H54 (cell line): ENCODE measurements around the gene GAB1.

Experiments
- DNase-seq: peaks from one replicate; pipeline ENCODE4 v3.0.0; 2011; ENCODE audit warnings: low spot score, mixed read lengths; ENCODE audit not compliant: insufficient read length
- FAIRE-seq: peaks from 3 replicates; lab custom pipeline; 2011; peaks lifted over from hg19 to GRCh38; lab: Jason Lieb, UNC
- POLR2A ChIP-seq: IDR thresholded peaks from 2 replicates; pipeline ENCODE4 v1.6.1; 2011; ENCODE audit warnings: low read depth, mild to moderate bottlenecking, low read length

The GAB1 gene

GRCh38 chr4:143313521-143313920 is 23.2 kb upstream of the GAB1 start:
- no peak for FAIRE-seq
- no peak for TF ChIP-seq POLR2A

GRCh38 chr4:143313996-143314395 is 22.7 kb upstream of the GAB1 start:
- DNase-seq = no peak
- no peak for TF ChIP-seq POLR2A
- FAIRE-seq = no peak

More at GRCh38 chr4:143313521-143313920, 23.2 kb upstream of the GAB1 start:
- no peak for DNase-seq

DNA sequence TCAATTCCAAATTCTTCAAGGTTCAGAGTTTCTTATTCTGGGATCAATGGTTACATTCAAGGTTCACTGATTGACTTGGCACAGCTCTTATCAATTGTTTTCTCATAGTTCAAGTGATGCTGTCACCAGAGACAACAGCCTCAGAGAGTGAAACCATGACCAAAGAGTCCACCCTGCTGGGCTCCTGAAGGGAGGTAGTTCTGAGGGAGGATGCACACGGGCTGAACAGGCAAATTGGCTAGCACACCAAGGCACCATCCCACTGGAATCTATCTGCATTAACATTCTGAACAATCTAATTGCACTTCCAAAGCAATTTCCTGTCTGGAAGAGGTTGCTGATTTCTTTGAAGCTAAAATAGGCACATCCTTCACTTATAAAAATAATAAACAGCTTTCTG is 16.6 kb upstream of the GAB1 start:
- no peak for TF ChIP-seq POLR2A
- FAIRE-seq (no peak), DNase-seq (no peak)

- TF ChIP-seq POLR2A = no peak
- DNase-seq = no peak
- FAIRE-seq = no peak
Observed at GRCh38 chr4:143326735-143327134, 9.9 kb upstream of the GAB1 start.

- TF ChIP-seq POLR2A = no peak
Observed at GRCh38 chr4:143329985-143330384, 6.7 kb upstream of the GAB1 start.

DNA sequence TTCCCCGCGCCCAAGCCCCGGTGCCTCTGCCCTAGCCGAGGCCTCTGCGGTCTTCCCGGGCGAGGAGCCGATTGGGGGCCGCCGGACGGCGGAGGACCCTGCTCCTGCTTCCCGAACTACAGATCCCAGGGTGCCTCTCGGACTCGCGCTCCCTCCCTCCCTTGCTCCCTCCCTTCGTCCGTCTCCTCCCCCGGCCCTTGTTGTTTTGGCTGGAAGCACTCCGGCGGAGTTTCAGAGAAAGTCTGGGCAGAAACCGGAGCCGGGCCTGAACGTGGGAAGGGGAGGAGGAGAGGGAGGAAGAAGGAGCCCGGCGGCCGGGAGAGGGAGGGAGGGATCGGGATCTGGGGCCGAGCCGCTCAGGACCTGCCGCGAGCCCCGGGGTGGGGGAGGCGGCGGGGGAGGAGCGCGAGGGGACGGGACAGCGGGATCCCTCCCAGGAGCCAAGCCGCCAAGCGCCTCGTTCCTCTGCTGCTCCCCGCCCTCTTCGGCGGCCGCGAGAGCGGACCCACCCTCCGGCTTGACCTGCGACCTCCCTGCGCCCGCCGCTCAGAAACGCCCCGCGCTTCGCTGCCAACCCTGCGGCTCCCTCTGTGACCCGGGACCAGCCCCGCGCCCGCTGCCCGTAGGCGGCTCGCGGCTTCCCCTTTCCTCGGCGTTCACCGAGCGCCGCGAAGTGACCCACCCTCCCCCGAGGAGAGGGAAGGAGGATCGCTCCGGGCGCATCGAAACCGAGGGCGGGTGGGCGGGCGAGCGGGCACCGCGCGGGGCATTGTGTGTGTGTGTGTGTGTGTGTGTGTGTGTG is 496 bp upstream of the GAB1 start:
- TF ChIP-seq POLR2A = peak; percentile 34
- FAIRE-seq (no peak), DNase-seq (peak; percentile 68)

More at GRCh38 chr4:143329985-143330384, 6.7 kb upstream of the GAB1 start:
- no peak for FAIRE-seq
- DNase-seq = no peak

GRCh38 chr4:143337600-143338287 is 1.1 kb downstream of the GAB1 start:
- TF ChIP-seq POLR2A = no peak
- peak; percentile 5 for DNase-seq
- no peak for FAIRE-seq

DNA sequence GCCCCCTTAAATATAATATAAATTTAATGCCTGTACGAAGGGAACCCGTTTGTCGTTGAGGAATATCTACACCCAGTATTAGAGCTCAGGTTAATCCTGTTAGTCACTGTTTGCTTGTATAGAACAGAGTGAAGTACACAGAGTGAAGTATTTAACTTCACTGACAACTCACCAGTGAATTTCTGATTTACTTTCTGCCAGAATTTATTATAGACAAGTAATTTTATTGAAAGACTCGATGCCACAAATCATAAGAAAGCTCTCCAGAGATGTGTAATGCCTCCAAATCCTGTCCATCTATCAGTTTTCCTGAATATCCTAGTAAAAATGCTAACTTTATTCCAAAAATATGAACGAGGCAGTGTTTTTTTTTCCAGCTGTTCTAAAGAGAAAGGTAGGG is 1.6 kb downstream of the GAB1 start:
- DNase-seq (no peak), FAIRE-seq (no peak)
- no peak for TF ChIP-seq POLR2A

DNA sequence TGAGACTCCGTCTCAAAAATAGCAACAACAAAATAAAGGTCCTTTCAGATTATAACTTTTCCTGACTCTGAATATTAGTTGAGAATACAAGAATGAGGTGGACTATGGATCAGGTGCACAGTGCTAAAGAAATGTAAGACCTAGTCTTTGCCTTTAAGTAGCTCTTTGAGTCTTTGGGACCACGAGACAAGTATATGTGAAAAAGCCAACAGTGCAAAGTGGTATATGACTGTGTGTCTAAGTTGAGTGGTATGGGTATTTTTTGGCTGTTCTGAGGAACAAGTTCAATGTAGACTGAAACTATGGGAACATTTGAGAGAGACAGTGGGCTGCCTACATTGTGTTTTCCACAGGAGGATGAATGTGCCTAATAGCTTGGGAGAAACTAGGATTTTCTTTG is 2.8 kb downstream of the GAB1 start:
- FAIRE-seq (no peak), DNase-seq (no peak)
- TF ChIP-seq POLR2A = no peak

DNA sequence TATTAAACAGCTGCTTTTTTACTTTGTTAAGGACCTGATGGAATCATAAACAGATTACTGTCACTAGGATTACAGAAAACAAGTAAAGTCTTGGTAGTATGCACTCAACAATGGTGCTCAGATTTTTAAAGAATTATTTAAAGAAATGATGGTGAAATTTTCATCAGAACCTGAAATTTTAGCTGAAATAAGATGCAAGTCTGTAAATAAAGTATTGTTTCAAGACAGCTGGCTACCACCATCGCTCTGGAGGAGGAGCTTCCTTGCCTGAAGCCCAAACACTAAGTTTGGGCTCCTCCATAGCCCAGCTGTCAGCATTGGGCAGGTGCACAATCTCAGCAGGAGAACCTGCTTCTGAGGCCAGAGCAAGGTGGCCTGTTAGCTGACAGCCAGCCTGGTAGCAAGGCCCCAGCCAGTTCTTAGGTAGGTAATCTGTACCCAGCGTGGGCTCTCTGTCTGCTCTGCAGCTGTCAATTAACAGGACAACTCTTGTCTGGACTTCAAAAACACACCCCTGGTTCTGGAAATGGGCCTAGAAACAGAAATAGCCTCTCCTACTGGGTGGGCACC is 4.6 kb downstream of the GAB1 start:
- no peak for FAIRE-seq
- DNase-seq = no peak

GRCh38 chr4:143343276-143343831 is 6.7 kb downstream of the GAB1 start:
- DNase-seq (no peak), FAIRE-seq (no peak)
- TF ChIP-seq POLR2A = no peak

More for the DNA sequence above, 4.6 kb downstream of the GAB1 start:
- TF ChIP-seq POLR2A = no peak

DNA sequence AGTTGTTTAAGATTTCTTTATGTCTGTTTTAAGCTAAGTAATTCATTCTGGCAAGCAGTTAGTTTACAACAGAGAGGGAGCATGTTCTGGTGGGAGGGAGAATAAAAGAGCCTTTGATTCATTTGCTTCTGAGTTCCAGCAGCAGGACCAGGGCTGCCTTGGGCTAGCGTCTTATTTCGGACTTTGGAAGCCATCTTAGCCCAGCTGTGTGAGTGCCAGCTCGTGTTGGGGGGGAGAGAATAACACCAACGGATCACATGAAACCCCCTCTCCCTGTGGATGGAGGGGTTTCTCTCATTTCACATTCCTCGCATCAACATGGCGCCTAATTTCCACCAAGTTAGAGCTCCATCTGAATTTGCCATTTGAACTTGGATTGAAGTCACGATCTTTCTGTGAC is 7.4 kb downstream of the GAB1 start:
- TF ChIP-seq POLR2A = no peak
- FAIRE-seq = no peak
- DNase-seq = no peak

- TF ChIP-seq POLR2A = no peak
- DNase-seq (no peak), FAIRE-seq (no peak)
Observed at GRCh38 chr4:143344774-143345173, 8.1 kb downstream of the GAB1 start.

- DNase-seq (no peak), FAIRE-seq (no peak)
- TF ChIP-seq POLR2A = no peak
Observed at GRCh38 chr4:143345356-143345755, 8.7 kb downstream of the GAB1 start.
